ENCODE measurements around the gene APOO.

DNA sequence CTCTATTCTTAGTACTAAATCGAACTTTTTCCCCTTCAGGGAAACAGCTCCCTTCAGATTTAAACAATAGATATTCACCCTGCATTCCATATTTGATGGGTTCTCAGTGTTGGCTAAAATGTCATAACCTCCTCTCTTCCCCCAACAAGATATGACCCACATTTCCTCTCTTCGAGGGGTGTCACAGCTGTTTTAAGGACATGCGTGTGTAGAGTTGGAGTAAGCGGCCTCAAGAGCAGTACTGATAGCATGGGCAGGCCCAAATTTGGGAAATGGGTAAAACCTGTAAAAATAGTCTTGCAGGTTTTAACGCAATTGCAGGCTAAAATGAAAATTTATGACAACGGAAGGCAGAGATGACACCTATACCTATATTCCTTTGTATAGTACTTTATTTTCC lies 96.1 kb downstream of the APOO start:
- no peak for TF ChIP-seq EZH2 (IDR thresholded peaks at IDR 0.05; ENCODE audit: insufficient read depth, low read length)
- TF ChIP-seq, protein P1, sequence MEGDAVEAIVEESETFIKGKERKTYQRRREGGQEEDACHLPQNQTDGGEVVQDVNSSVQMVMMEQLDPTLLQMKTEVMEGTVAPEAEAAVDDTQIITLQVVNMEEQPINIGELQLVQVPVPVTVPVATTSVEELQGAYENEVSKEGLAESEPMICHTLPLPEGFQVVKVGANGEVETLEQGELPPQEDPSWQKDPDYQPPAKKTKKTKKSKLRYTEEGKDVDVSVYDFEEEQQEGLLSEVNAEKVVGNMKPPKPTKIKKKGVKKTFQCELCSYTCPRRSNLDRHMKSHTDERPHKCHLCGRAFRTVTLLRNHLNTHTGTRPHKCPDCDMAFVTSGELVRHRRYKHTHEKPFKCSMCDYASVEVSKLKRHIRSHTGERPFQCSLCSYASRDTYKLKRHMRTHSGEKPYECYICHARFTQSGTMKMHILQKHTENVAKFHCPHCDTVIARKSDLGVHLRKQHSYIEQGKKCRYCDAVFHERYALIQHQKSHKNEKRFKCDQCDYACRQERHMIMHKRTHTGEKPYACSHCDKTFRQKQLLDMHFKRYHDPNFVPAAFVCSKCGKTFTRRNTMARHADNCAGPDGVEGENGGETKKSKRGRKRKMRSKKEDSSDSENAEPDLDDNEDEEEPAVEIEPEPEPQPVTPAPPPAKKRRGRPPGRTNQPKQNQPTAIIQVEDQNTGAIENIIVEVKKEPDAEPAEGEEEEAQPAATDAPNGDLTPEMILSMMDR (IDR thresholded peaks at IDR 0.05; ENCODE audit: insufficient read depth, low read depth, low read length), result no peak
